Upper lobe of left lung (tissue), 6 donors: ENCODE measurements around the gene ASB1. TPM values are rescaled to one million over a fixed set of nuclear protein-coding genes. Genes with fewer than 3 reads are reported as not detected.

ENCODE experiments used
- ATAC-seq, 2 donors: fragments of 200-7000 bp; cut with Tn5 transposase; one replicate each; pipeline ENCODE4 v1.9.1; 2022; ENCODE audit warnings: mild to moderate bottlenecking in 2 of 2, moderate library complexity in 2 of 2; ENCODE audit not compliant: low FRiP score in 2 of 2
- DNase-seq, 2 donors: peaks; one replicate each; pipeline ENCODE4 v3.0.0-alpha.2; 2019 to 2020
- H3K27ac ChIP-seq, 4 donors: fragments of 200-600 bp; sonication (generic); one replicate each; pipeline ENCODE4 v1.5.1; 2016 to 2019
- H3K27me3 ChIP-seq, 4 donors: fragments of 200-600 bp; sonication (generic); one replicate each; pipeline ENCODE4 v1.5.1; 2017 to 2019
- H3K36me3 ChIP-seq, 4 donors: fragments of 200-600 bp; sonication (generic); one replicate each; pipeline ENCODE4 v1.5.1; 2016 to 2019
- H3K4me1 ChIP-seq, 4 donors: fragments of 200-600 bp; sonication (generic); one replicate each; pipeline ENCODE4 v1.5.1; 2018 to 2019
- H3K4me3 ChIP-seq, 4 donors: fragments of 200-600 bp; sonication (generic); one replicate each; pipeline ENCODE4 v1.5.1; 2017 to 2019; ENCODE audit warnings: mild to moderate bottlenecking in 2 of 4, moderate library complexity in 1 of 4
- H3K9me3 ChIP-seq, 4 donors: fragments of 200-600 bp; sonication (generic); one replicate each; pipeline ENCODE4 v1.5.1; 2018 to 2019
- CTCF ChIP-seq, 6 experiments: fragments of 450-650 bp in 4 of 6; fragments of 200-600 bp in 2 of 6; sonication (generic) in 2 of 6; IDR thresholded peaks; one replicate each; pipeline ENCODE4 v1.5.1; 2016 to 2019; ENCODE audit warnings: antibody characterized with exemption in 6 of 6
- EP300 ChIP-seq, 4 donors: sonication (generic); formaldehyde crosslinking; IDR thresholded peaks; one replicate each; pipeline ENCODE4 v1.5.1; 2017; ENCODE audit warnings: antibody characterized with exemption in 4 of 4, control low read depth in 2 of 4
- POLR2A ChIP-seq, 4 donors: fragments of 450-650 bp; IDR thresholded peaks; one replicate each; pipeline ENCODE4 v1.5.1; 2016 to 2017; ENCODE audit warnings: antibody characterized with exemption in 4 of 4, mild to moderate bottlenecking in 2 of 4
- POLR2AphosphoS5 ChIP-seq, 2 donors: sonication (generic); formaldehyde crosslinking; IDR thresholded peaks; one replicate each; pipeline ENCODE4 v1.5.1; 2017; ENCODE audit warnings: antibody characterized with exemption in 2 of 2
- whole genome bisulfite sequencing, 2 donors: methylation state at CpG; one replicate each; pipeline ENCODE4 v1.1.5; 2017 to 2018; 5-methylcytosine and 5-hydroxymethylcytosine counted together
- small RNA-seq, 4 donors: library from RNA; depleted of rRNA; stranded (forward); fragments of <200 nt; gene quantifications; one replicate each; pipeline ENCODE3, GENCODE V24; 2016
- total RNA-seq, 6 donors: library from RNA; depleted of rRNA in 4 of 6; stranded (reverse); fragments of >200 nt in 4 of 6; gene quantifications; one replicate each; pipeline versions ENCODE4 v1.1.0 to v1.2.1, GENCODE V29; 2016 to 2021
- donor health status: DM: no; HTN: no; CAD: no; lungs with moderate emphysema.
- donor health status: DM: no; HTN: yes; CAD: no; lungs with severe emphysema.

ASB1 gene
- total RNA-seq, 6 donors from 2014 or later, result 12.7 to 29.4 (median 24.3) TPM

- WGBS, 2 donors, result 85 to 90% methylated on average over 20 to 21 of the region's 21 CpGs
- H3K4me1 ChIP-seq, result no peaks in the 10 kb centered on the region
- no peaks in the 10 kb centered on the region for H3K9me3 ChIP-seq
- no peaks in the 10 kb centered on the region for H3K27me3 ChIP-seq
- ATAC-seq (no peak), DNase-seq (no peak)
- H3K4me3 ChIP-seq, result no peak overlapping the region
- H3K36me3 ChIP-seq, result no peaks in the 10 kb centered on the region
- H3K27ac ChIP-seq, result no peak overlapping the region
- no peak for TF ChIP-seq POLR2AphosphoS5 (IDR thresholded peaks at IDR 0.05)
- TF ChIP-seq CTCF (IDR thresholded peaks at IDR 0.05), result no peak
- no peak for TF ChIP-seq EP300 (IDR thresholded peaks at IDR 0.05)
- no peak for TF ChIP-seq POLR2A (IDR thresholded peaks at IDR 0.05)
These were observed 73.2 kb downstream of the ASB1 start for GRCh38 chr2:238499731-238500580.

DNA sequence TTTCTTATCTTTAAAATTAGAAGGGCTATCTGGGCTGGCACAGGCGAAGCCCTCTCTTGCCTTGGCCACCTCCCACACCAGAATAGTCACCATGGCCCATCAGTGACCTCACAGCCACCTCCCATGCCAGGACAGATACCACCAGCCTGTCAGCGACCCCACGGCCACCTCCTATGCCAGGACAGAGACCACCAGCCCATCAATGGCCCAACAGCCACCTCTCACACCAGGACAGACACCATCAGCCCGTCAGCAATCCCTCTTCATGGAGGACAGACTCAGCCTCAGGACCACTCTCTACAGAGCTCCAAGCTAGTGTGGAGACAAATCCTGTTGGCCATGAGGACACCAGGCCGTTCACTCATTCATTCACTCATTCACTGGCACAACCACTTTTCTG lies 74.6 kb downstream of the ASB1 start:
- DNase-seq (no peak), ATAC-seq (no peak)
- Histone ChIP-seq H3K36me3 (no peaks in the 10 kb centered on the region), H3K27ac (no peak overlapping the region), H3K9me3 (no peaks in the 10 kb centered on the region), H3K27me3 (no peaks in the 10 kb centered on the region), H3K4me1 (no peaks in the 10 kb centered on the region), H3K4me3 (no peak overlapping the region)
- WGBS, 2 donors, result 85 to 100% methylated on average over 2 to 5 of the region's 5 CpGs
- TF ChIP-seq POLR2A (IDR thresholded peaks at IDR 0.05), result no peak
- no peak for TF ChIP-seq CTCF (IDR thresholded peaks at IDR 0.05)
- TF ChIP-seq POLR2AphosphoS5 (IDR thresholded peaks at IDR 0.05), result no peak
- no peak for TF ChIP-seq EP300 (IDR thresholded peaks at IDR 0.05)

Small RNA genes lying within 50 kb of the gene (small RNA-seq; reads per million reads assigned to genes)
- 0 reads per million in 4 donors for gene RNU6-234P

Other genes starting within 250 kb of the ASB1 start
- gene ILKAP, start 223.2 kb upstream of the ASB1 start, total RNA-seq, result 10 to 100 TPM; 35.2 to 67.1 (median 40.7) TPM
- 10 to 100 TPM in 3 of 6 donors, 1 to 10 TPM in 3; 5.2 to 15.8 (median 9.4) TPM for gene HES6, start 186.9 kb upstream of the ASB1 start, total RNA-seq
- gene PER2, start 138.3 kb upstream of the ASB1 start, total RNA-seq, result 10 to 100 TPM; 12.9 to 28.7 (median 18.1) TPM
- gene TRAF3IP1, start 106.4 kb upstream of the ASB1 start, total RNA-seq, result 10 to 100 TPM; 14.0 to 26.8 (median 18.8) TPM